Esophagus squamous epithelium (tissue), 5 donors: ENCODE results near the gene ZFP92. TPM values are rescaled to one million over a fixed set of nuclear protein-coding genes. Genes with fewer than 3 reads are reported as not detected.

Source experiments
- DNase-seq: peaks from one replicate; lab custom pipeline; 2025; lab: John Stamatoyannopoulos, UW
- H3K27ac ChIP-seq, 4 donors: fragments of 200-600 bp; sonication (generic); one replicate each; pipeline ENCODE4 v1.5.1; 2016 to 2019; ENCODE audit warnings: mild to moderate bottlenecking in 1 of 4
- H3K27me3 ChIP-seq, 4 donors: fragments of 200-600 bp; sonication (generic); 1 replicate in 3 of 4; 2 replicates in 1 of 4; pipeline versions ENCODE4 v1.5.1 to v1.6.0; 2017 to 2021; ENCODE audit warnings: antibody characterized with exemption in 1 of 4
- H3K36me3 ChIP-seq, 3 donors: fragments of 200-600 bp; sonication (generic); one replicate each; pipeline ENCODE4 v1.5.1; 2016 to 2019
- H3K4me1 ChIP-seq, 3 donors: fragments of 200-600 bp; sonication (generic); one replicate each; pipeline ENCODE4 v1.5.1; 2017 to 2019
- H3K4me3 ChIP-seq, 4 donors: fragments of 200-600 bp; sonication (generic); 1 replicate in 3 of 4; 2 replicates in 1 of 4; pipeline ENCODE4 v1.5.1; 2016 to 2019; ENCODE audit warnings: mild to moderate bottlenecking in 2 of 4, moderate library complexity in 1 of 4
- H3K9me3 ChIP-seq, 3 donors: fragments of 200-600 bp; sonication (generic); one replicate each; pipeline ENCODE4 v1.5.1; 2016 to 2019
- POLR2A ChIP-seq, 4 donors: fragments of 450-650 bp; IDR thresholded peaks; one replicate each; pipeline ENCODE4 v1.6.1; 2017; ENCODE audit warnings: antibody characterized with exemption in 4 of 4, mild to moderate bottlenecking in 4 of 4, moderate library complexity in 3 of 4
- whole genome bisulfite sequencing, 2 donors: methylation state at CpG; one replicate each; pipeline ENCODE4 v1.1.5; 2018; 5-methylcytosine and 5-hydroxymethylcytosine counted together
- intact Hi-C: fragments of 100-400 bp; cut with DNase I; formaldehyde crosslinking; loops from one replicate; pipeline ENCODE4 v1.15.0; 2022
- total RNA-seq, 4 donors: library from RNA; depleted of rRNA; stranded (reverse); fragments of >200 nt; gene quantifications; one replicate each; pipeline ENCODE4 v1.1.0, GENCODE V29; 2016
- TF ChIP-seq, protein P1 (sequence below), 6 experiments: fragments of 450-650 bp in 4 of 6; fragments of 200-600 bp in 2 of 6; sonication (generic) in 2 of 6; IDR thresholded peaks; one replicate each; pipeline ENCODE4 v1.5.1; 2016 to 2019; ENCODE audit warnings: antibody characterized with exemption in 6 of 6, mild to moderate bottlenecking in 4 of 6, moderate library complexity in 4 of 6
- donor health status: DM: yes; HTN: yes; CAD: no.

Gene ZFP92
- total RNA-seq, 4 donors from 2014 or later, result 0.11 to 0.97 (median 0.37) TPM

GRCh38 chrX:153392642-153393321, 18.5 kb upstream of the ZFP92 start:
- Histone ChIP-seq H3K4me1 (no peaks in the 10 kb centered on the region), H3K36me3 (no peaks in the 10 kb centered on the region), H3K27ac (no peak overlapping the region), H3K4me3 (no peak overlapping the region), H3K9me3 (no peaks in the 10 kb centered on the region), H3K27me3 (peaks cover 0 to 12% (median 0%) of the 10 kb centered on the region in 4 donors)
- intact Hi-C loops, result no loop called here
- no peak for DNase-seq
- 85% methylated on average over 7 of the region's 16 CpGs; no CpG with 5 or more reads in 1 of the 2 donors for WGBS, 2 donors
- TF ChIP-seq POLR2A (IDR thresholded peaks at IDR 0.05), result no peak
- TF ChIP-seq, protein P1, sequence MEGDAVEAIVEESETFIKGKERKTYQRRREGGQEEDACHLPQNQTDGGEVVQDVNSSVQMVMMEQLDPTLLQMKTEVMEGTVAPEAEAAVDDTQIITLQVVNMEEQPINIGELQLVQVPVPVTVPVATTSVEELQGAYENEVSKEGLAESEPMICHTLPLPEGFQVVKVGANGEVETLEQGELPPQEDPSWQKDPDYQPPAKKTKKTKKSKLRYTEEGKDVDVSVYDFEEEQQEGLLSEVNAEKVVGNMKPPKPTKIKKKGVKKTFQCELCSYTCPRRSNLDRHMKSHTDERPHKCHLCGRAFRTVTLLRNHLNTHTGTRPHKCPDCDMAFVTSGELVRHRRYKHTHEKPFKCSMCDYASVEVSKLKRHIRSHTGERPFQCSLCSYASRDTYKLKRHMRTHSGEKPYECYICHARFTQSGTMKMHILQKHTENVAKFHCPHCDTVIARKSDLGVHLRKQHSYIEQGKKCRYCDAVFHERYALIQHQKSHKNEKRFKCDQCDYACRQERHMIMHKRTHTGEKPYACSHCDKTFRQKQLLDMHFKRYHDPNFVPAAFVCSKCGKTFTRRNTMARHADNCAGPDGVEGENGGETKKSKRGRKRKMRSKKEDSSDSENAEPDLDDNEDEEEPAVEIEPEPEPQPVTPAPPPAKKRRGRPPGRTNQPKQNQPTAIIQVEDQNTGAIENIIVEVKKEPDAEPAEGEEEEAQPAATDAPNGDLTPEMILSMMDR (IDR thresholded peaks at IDR 0.05), result no peak

DNA sequence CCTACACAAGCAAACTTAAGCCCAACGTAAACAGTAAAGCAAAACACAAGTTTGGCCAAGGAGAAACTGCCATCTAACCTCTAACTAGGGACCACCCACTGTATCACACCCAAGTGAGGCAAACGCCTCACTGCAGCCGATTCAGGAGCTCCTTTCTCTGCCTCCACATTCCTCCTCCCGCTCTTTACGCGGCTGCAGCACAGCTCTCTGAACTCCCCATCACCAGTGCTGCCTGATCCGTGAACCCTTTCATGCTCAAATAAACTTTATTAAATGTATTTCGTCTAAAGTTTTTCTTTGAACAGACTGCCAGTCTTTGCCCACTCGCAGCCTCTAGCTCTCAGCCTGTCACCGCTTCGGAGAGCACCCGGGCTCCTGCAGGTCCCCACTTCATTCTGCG, 16.7 kb upstream of the ZFP92 start:
- Histone ChIP-seq H3K9me3 (no peaks in the 10 kb centered on the region), H3K27ac (no peak overlapping the region), H3K27me3 (peaks cover 0 to 12% (median 0%) of the 10 kb centered on the region in 4 donors), H3K4me3 (no peak overlapping the region), H3K4me1 (no peaks in the 10 kb centered on the region), H3K36me3 (no peaks in the 10 kb centered on the region)
- 29 to 69% methylated on average over 11 to 13 of the region's 13 CpGs for WGBS, 2 donors
- intact Hi-C loops, result no loop called here
- TF ChIP-seq, protein P1 (IDR thresholded peaks at IDR 0.05), result no peak
- no peak for DNase-seq

GRCh38 chrX:153395613-153396319, 15.5 kb upstream of the ZFP92 start:
- intact Hi-C loops, result no loop called here
- Histone ChIP-seq H3K27ac (no peak overlapping the region), H3K9me3 (no peaks in the 10 kb centered on the region), H3K4me3 (no peak overlapping the region), H3K27me3 (peaks cover 0 to 12% (median 0%) of the 10 kb centered on the region in 4 donors), H3K4me1 (no peaks in the 10 kb centered on the region), H3K36me3 (no peaks in the 10 kb centered on the region)
- no peak for DNase-seq
- TF ChIP-seq, protein P1 (IDR thresholded peaks at IDR 0.05), result no peak
- no peak for TF ChIP-seq POLR2A (IDR thresholded peaks at IDR 0.05)
- WGBS, 2 donors, result 53 to 93% methylated on average over 3 to 18 of the region's 26 CpGs

DNA sequence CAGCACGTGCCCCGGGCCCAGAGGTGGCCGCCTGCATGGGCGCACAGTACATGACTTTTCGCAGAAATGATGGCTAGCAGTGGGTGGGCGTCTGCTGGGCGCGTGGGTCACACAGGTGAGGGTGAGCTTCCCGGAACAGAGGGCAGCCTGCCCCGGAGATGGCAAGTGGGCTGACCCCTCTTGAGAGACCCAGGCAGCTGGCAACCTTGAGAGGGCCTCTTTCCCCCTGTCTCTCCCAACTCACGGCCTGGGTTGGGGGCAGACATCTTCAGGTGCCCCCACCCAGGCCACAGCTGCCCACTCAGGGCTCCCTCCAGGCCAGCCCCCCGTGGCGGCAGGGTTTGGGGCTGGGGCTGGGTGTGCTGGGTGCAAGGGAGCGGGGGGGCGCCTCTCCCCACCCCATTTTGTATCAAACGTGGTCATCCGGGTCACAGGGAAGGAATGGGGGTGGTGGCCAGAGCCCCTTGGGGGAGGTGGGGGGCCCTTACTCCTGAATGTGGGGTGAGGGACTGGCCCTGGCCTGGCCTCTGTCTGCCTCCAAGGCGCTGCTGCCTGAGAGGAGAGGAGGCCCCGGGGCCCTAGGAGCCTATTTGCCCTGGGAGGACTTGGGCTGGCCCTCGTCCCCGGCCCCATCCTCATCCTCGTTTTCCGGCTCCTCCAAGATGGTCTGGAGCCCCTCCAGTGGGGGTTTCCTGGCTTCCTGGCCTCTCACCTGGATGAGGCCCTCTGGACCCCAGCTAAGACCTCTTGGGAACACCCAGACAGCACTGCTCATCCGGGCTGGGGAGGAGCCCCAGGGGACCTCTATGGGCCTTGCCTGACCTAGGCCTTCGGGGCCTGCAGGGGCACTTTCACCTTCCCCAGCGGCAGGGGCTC, 14.7 kb upstream of the ZFP92 start:
- no peak for DNase-seq
- H3K27ac ChIP-seq, result no peak overlapping the region
- H3K36me3 ChIP-seq, result no peaks in the 10 kb centered on the region
- intact Hi-C loops, result no loop called here
- H3K4me1 ChIP-seq, result no peaks in the 10 kb centered on the region
- TF ChIP-seq, protein P1 (IDR thresholded peaks at IDR 0.05), result no peak
- no peak for TF ChIP-seq POLR2A (IDR thresholded peaks at IDR 0.05)
- H3K9me3 ChIP-seq, result no peaks in the 10 kb centered on the region
- WGBS, 2 donors, result 96% methylated on average over 9 of the region's 26 CpGs; no CpG with 5 or more reads in 1 of the 2 donors
- H3K4me3 ChIP-seq, result no peak overlapping the region
- peaks cover 0 to 12% (median 0%) of the 10 kb centered on the region in 4 donors for H3K27me3 ChIP-seq
